Suprapubic skin (tissue), 4 donors: ENCODE data around the gene MNAT1.

Experiments used
- EP300 ChIP-seq: sonication (generic); formaldehyde crosslinking; IDR thresholded peaks from one replicate; pipeline ENCODE4 v1.6.1; 2017; ENCODE audit warnings: antibody characterized with exemption
- POLR2A ChIP-seq, 2 donors: fragments of 450-650 bp; IDR thresholded peaks; one replicate each; pipeline ENCODE4 v1.6.1; 2017; ENCODE audit warnings: antibody characterized with exemption in 2 of 2, mild to moderate bottlenecking in 2 of 2, moderate library complexity in 2 of 2
- POLR2AphosphoS5 ChIP-seq, 3 donors: sonication (generic); formaldehyde crosslinking; IDR thresholded peaks; one replicate each; pipeline ENCODE4 v1.6.1; 2017; ENCODE audit warnings: antibody characterized with exemption in 3 of 3
- TF ChIP-seq, protein P1 (sequence below), 2 donors: fragments of 200-600 bp in 1 of 2; fragments of 450-650 bp in 1 of 2; sonication (generic) in 1 of 2; IDR thresholded peaks; one replicate each; pipeline ENCODE4 v1.5.1; 2016 to 2019; ENCODE audit warnings: antibody characterized with exemption in 2 of 2, mild to moderate bottlenecking in 1 of 2, moderate library complexity in 1 of 2

DNA sequence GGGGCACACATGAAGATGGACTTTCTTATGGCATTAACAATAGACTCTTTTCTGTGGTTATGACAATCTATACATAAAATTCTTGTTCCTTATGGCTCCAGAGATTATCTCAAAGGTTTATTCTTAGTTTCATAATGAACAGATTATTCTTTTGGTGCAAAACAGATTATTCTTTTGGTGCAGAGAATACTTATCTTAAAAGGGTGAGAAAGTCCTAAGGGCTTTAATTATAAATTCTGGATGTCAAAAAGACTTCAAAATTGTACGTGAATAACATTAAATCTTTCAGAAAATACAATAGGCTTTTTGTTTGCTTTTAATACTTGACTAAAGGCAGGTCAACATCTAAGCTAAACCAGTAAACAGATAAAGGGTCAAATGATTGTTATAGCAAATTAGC is 69.3 kb downstream of the MNAT1 start:
- TF ChIP-seq, protein P1, sequence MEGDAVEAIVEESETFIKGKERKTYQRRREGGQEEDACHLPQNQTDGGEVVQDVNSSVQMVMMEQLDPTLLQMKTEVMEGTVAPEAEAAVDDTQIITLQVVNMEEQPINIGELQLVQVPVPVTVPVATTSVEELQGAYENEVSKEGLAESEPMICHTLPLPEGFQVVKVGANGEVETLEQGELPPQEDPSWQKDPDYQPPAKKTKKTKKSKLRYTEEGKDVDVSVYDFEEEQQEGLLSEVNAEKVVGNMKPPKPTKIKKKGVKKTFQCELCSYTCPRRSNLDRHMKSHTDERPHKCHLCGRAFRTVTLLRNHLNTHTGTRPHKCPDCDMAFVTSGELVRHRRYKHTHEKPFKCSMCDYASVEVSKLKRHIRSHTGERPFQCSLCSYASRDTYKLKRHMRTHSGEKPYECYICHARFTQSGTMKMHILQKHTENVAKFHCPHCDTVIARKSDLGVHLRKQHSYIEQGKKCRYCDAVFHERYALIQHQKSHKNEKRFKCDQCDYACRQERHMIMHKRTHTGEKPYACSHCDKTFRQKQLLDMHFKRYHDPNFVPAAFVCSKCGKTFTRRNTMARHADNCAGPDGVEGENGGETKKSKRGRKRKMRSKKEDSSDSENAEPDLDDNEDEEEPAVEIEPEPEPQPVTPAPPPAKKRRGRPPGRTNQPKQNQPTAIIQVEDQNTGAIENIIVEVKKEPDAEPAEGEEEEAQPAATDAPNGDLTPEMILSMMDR (IDR thresholded peaks at IDR 0.05): no peak
- TF ChIP-seq POLR2AphosphoS5 (IDR thresholded peaks at IDR 0.05) (no peak), POLR2A (IDR thresholded peaks at IDR 0.05) (no peak), EP300 (no peak)
